Measurements from ENCODE around the gene NAIF1.

DNA sequence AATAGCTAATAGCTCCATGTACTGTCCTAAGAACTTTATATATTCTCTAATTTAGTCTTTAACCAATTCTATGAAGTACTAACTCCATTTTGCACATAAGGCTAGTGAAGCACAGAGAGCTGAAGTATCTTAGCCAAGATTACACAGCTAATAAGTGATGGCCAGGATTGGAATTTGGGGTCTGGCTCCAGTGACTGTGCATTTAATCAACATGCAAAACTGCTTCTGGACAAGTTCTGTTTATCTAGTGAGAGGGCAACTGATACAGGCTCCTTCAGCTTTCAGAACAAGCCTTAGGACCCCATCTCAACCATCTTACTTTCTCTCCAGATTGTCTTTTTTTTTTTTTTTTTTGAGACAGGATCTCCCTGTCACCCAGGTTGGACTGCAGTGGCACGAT is 22.2 kb upstream of the NAIF1 start:
- TF ChIP-seq CTCF (IDR thresholded peaks at IDR 0.05) (no peak), POLR2A (IDR thresholded peaks at IDR 0.05) (no peak)

All from lower leg skin (tissue), 3 donors.